ENCODE data around the gene CLDN16.

CLDN16 gene

DNA sequence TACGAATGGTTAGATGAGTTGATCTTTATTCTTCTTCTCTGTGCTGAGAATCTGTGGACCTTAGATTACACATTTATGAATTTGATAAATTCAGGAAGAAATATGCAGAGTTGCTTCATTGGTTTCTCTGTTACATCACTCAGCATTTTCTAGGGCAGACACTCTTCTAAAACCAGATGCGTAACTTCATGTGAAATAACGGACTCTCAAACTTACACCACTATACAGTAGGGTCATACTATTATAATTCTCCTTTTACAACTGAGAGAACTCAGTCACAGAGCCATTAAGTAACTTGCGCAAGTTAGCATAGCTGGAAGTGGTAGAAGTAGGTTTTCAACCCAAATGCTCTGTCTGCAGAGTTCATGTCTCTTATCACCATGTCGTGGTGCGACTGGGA is 56.0 kb downstream of the CLDN16 start:
- FAIRE-seq, result no peak

DNA sequence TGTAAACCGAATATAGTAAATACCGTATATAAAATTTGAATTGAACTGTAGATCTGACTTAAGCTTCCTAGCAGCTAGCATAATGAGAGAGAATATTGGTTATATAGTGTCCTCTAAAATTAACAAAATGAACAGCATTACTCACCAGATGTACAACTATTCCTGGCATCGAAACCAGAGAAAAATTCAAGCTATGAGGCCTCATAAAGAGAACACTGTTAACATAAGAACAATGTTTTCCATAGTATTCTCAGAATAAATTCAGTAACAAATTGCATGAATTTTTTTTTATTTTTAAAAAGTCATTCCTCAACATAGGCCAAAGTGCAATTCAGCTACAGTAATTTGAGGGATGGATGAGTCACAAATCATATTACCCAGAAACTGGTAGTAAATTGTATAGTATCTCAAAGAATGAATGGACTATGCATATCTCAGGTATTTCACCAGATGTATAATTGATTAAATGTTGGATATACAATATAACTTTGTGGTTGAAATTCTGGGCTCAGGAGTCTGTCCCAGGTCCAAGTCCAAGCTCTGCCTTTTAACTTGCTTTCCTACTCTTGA is 56.7 kb downstream of the CLDN16 start:
- FAIRE-seq, result no peak

DNA sequence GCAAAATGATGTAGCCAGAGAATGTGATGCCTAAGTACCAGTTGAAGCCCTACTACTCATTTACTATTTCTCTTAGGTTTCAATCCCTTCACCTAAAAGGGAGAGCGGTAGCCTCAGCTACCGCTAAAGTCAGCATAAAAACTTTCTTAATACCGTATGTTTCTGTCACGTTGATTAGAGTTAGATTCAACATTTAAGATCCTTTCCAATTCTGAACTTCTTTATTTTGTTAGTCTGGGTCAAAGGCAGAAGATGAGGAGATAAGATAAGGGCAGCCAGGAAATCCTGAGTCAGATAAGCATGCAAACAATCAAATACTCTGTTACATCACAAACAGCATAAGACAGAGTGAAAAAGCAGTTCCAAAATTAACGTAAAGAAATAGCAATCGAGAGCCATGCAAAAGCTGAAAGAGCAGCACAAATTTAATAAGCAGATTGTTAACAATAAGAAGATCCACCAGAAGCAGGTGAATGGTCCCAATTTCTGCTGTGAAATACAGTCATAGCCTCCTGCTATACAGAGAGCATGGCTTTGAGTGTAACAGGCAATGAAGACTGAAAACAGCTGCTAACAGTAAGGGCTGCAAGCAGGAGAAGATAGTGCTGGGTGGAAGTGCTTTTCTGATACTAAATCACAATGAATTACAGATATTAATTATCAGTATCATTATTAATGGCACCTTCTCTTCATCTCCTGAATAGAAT is 58.8 kb downstream of the CLDN16 start:
- no peak for FAIRE-seq

DNA sequence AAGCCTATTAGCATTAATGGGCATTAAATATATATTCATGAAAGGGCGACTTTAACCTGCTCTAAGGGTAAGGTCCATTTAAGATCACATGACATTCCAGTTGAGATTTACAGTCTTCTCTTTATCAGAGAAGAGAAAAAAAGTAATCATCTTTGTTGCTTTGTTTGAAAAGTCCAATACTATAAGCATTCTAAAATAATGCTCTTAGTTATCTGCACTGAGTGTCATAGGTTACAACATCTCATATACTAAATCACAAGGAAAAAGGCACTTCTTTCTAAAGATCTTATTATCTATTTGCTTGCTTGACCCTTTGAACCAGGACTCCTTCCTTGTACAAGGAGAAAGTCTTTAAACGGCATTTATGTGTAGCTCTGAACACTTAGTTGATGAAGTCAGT is 60.3 kb downstream of the CLDN16 start:
- FAIRE-seq, result no peak

DNA sequence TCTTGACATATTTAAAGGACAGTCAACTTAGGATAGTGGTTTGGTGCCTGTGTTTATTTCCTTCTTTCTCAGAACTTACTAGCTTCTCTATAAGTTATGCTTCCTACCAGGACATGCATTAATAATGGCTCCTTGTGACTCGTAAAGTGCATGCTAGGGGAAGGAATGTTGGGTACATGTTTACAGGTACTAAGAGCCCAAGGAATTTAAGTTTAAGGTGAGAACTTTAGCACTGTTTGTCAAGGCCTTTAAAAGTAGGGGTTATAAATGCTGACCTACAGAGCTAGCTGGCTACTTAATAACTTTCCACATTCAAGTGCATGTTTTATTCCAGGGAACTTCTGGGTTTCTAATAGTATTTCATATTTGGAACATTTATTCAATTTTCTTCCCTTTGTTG is 61.8 kb downstream of the CLDN16 start, which contains the start of gene TMEM207:
Gene TMEM207 (minus strand): TSS at position 101 of the 400 bp plus-strand sequence. CDS start 92 bp downstream, at position 9.
- no peak for FAIRE-seq

DNA sequence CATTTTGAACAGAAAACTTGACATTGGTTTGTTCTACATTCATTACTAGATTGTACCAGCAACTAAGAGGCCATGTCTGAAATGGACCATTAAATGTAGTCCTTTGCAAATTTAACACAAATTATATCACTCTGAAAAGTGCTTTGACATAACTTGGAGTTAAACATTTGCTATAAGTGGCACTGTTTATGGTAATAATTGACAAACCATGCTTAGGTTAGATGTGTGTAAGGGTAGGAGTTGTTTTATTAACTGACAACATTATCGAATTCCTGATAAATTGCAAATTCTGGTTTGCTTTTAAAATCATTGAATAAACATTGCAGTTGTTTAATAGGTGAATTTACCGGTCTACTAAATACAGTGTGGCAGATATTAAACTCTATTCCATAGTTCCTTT is 67.9 kb downstream of the CLDN16 start:
- no peak for FAIRE-seq

DNA sequence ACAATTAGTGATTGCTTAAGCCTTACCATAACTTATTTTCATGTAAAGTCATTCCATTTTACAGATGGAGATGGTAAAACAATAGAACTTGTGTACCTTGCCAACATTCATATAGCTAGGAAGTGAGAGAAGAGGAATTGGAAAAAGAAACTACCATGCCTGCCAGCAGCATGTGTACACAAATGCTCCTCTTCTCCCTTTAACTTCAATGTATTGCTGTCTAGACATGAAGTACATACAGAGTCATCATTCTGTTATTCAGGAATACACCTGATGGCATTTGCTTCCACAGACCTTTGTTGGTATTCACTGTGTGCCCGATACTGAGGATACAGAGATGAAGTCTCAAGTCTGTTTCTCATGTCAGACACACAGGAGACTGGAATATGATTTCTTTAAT is 68.8 kb downstream of the CLDN16 start:
- no peak for FAIRE-seq

DNA sequence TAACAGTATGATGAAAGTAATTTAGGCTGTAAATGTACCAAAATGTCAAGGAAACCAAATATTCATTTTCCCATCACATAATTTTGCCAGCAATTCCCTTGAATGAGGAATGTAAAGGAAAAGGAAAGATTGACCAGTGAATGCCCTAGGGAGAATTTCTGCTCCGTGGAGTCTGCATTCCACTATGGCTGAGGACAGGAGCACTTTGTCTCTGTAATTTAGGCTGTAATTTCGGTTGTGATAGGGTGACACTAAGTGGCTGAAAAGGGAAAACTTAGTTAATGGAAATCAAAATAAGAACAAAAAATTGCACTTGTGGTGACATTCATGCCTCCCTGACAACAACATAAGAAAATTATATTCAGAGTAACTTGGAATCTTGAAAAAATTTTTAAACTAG is 70.1 kb downstream of the CLDN16 start:
- no peak for FAIRE-seq

Data from A204.1 (cell line).